Stromal cell of bone marrow (primary cell): Measurements from ENCODE around the gene VARS1.
"Not testable (repeated sequence)": the region's sequence is repeated elsewhere in the genome, so short reads cannot be mapped to it uniquely, and the experiment has no call there.

Experiments used
- DNase-seq: peaks from one replicate; pipeline ENCODE4 v3.0.0-alpha.2; 2012; ENCODE audit warnings: low read depth

The VARS1 gene

GRCh38 chr6:31795616-31796298 lies at the start of gene VARS1:
Gene VARS1, minus strand, starts transcription at chr6:31795752. Its CDS starts 535 bp downstream, at chr6:31795217.
- DNase-seq = peak; percentile 77

DNA sequence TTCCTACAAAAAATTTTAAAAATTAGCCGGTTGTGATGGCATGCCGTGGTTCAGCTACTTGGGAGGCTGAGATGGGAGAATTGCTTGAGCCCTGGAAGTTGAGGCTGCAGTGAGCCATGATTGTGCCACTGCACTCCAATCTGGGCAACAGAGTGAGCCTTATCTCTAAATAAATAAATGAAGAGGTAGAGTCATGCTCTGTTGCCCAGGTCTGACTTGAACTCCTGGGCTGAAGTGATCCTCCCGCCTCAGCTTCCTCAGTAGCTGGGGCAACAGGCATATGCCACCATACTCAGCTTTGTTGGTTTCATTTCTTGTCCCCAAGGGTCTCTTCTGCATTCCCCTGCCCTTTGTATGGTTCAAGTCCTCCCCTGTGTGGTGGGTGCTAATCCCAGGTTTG lies 49.0 kb upstream of the VARS1 start:
- no peak for DNase-seq

GRCh38 chr6:31842053-31842452 lies 46.5 kb upstream of the VARS1 start:
- DNase-seq = no peak

GRCh38 chr6:31839779-31840126 lies 44.2 kb upstream of the VARS1 start:
- DNase-seq = not testable (repeated sequence)

- DNase-seq = no peak
These were observed 43.4 kb upstream of the VARS1 start for GRCh38 chr6:31838968-31839367.

DNA sequence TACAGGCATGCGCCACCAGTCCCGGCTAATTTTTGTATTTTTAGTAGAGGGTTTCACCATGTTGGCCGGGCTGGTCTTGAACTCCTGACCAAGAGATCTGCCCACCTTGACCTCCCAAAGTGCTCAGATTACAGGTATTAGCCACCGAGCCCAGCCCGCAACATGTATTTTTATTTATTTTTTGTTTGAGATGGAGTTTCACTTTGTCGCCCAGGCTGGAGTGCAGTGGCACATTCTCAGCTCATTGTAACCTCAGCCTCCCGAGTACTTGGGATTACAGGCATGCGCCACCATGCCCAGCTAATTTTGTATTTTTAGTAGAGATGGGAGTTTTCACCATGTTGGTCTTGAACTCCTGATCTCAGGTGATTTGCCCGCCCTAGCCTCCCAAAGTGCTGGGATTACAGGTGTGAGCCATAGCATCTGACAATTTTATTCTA lies 42.6 kb upstream of the VARS1 start:
- DNase-seq = not testable (repeated sequence)

DNA sequence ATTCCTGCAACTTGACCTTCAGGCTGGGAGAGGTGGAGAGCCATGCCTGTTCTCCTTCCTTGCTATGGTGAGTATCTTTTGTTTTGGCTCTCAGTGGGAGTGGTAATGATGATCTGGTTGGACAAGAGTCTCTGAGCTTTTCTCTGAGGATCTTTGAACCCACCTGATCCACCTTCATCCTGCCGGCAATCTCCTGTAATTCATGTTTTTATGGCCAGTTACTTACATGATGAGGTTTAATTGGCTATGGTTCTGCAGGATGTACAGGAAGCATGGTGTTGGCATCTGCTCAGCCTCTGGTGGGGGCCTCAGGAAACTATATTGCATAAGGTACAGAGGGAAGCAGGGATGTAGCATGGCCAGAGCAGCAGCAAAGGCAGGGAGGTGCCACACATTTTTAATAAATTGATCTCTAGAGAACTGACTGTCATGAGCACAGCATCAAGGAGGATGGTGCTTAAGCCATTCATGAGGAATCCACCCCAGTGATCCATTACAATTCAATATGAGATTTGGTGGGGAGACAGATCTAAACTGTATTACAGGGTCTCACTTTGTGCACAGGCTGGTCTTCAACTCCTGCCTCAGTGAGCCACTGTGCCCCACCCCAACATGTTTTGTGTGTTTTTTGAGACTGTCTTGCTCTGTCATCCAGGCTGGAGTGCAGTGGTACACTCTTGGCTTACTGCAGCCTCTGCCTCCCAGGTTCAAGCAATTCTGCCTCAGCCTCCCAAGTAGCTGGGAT lies 42.0 kb upstream of the VARS1 start:
- no peak for DNase-seq

- peak; percentile 51 for DNase-seq
These were observed 41.2 kb upstream of the VARS1 start for GRCh38 chr6:31836474-31837368.

DNA sequence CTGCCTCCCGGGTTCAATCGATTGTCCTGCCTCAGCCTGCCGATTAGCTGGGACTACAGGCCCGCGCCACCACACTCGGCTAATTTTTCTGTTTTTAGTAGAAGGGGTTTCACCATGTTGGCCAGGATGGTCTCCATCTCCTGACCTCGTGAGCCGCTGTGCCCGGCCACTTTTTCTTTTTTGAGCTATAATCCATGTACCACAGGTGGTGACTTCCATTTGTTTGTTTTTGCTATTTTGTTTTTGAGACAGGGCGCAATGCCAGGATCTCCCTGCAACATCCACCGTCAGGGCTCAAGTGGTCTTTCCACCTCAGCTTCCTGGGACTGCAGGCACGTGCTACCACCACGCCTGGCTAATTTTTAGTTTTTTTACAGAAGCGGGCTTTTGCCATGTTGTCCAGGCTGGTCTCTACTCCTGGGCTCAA lies 40.5 kb upstream of the VARS1 start:
- no peak for DNase-seq

DNA sequence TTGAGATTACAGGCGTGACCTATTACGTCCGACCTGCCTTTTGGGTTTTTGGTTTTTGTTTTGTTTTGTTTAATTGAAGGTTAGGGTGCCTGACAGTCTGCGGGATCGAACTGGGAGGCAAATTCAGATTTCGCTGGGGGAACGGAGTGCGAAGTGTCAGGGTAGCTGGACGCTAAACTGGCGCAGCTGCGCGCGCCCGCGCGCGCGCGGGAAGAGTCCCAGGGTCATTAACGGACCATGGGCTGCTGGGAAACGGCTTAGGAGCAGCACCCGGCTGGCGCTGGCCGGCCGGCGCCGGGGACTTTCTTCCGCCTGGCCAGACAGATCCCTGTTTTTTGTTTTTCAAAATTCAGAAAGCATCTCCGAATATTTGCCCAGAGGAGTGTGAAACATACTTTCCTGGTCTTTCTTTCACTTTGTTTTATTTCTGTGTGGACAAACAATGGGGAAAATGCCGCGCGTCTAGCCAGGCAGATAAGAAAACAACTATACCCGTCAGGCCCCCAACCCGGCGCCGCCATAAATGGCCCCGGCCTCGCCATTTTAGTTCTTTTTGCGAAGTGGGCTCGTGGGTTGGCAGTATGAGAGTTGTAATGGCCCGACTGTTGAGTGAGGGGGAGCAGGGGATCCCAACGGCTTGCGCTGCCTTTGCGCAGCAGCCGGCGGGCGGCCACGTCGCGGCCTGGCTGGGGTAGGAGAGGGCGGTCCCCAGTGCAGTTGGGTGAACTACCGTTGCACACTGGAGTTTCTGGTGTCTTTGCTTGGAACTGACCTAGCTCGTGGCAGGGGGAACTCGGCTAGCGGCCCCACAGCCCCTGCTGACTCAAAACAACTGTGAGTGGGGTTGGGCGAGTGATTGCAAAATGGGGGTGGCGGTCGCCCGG lies 39.1 kb upstream of the VARS1 start:
- peak; percentile 80 for DNase-seq

DNA sequence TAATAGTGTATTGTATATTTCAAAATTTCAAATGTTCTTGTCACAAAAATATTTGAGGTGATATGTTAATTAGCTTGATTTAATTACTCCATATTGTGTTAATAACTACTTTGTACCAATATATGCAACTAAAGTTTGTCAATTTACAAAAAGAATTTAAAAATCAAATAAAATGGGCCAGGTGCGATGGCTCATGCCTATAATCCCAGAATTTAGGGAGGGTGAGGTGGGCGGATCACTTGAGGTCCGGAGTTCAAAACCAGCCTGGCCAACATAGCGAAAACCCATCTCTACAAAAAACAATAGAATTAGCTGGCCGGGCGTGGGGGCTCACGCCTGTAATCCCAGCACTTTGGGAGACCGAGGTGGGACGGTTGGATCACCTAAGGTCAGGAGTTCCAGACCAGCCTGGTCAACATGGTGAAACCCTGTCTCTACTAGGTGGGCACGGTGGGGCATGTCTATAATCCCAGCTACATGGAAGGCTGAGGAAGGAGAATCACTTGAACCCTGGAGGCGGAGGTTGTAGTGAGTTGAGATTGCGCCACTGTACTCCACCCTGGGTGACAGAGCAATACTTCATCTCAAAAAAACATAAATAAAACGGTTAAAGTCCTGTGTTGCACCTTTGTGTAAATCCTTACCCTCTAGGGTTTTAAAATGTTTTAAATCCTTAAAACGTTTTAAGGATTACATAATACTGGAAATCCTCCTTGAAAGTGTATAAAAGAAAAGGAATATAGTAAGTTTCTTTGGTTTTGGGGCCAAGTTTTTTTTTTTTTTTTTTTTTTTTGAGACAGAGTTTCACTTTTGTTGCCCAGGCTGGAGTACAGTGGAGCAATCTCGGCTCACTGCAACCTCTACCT lies 36.0 kb upstream of the VARS1 start:
- DNase-seq = no peak

- DNase-seq = no peak
These were observed 35.4 kb upstream of the VARS1 start for GRCh38 chr6:31830886-31831335.

DNA sequence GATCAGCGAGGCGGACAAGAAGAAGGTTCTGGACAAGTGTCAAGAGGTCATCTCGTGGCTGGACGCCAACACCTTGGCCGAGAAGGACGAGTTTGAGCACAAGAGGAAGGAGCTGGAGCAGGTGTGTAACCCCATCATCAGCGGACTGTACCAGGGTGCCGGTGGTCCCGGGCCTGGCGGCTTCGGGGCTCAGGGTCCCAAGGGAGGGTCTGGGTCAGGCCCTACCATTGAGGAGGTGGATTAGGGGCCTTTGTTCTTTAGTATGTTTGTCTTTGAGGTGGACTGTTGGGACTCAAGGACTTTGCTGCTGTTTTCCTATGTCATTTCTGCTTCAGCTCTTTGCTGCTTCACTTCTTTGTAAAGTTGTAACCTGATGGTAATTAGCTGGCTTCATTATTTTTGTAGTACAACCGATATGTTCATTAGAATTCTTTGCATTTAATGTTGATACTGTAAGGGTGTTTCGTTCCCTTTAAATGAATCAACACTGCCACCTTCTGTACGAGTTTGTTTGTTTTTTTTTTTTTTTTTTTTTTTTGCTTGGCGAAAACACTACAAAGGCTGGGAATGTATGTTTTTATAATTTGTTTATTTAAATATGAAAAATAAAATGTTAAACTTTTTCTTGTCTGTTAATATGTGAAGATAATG lies 34.2 kb upstream of the VARS1 start:
- no peak for DNase-seq

DNA sequence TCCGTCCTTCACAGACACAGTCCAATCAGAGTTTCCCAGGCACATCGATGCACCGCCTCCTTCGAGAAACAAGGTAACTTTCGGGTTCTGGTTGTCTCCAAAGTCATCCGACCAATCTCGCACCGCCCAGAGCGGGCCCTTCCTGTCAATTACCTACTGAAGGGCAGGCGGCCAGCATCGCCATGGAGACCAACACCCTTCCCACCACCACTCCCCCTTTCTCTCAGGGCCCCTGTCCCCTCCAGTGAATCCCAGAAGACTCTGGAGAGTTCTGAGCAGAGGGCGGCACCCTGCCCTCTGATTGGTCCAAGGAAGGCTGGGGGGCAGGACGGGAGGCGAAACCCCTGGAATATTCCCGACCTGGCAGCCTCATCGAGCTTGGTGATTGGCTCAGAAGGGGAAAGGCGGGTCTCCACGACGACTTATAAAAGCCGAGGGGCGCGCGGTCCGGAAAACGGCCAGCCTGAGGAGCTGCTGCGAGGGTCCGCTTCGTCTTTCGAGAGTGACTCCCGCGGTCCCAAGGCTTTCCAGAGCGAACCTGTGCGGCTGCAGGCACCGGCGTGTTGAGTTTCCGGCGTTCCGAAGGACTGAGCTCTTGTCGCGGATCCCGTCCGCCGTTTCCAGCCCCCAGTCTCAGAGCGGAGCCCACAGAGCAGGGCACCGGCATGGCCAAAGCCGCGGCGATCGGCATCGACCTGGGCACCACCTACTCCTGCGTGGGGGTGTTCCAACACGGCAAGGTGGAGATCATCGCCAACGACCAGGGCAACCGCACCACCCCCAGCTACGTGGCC lies 31.9 kb upstream of the VARS1 start, which contains the start of gene HSPA1B:
Gene HSPA1B (plus strand): TSS at position 453 of the 794 bp plus-strand sequence. CDS start 213 bp downstream, at position 666.
- DNase-seq = peak; percentile 99

DNA sequence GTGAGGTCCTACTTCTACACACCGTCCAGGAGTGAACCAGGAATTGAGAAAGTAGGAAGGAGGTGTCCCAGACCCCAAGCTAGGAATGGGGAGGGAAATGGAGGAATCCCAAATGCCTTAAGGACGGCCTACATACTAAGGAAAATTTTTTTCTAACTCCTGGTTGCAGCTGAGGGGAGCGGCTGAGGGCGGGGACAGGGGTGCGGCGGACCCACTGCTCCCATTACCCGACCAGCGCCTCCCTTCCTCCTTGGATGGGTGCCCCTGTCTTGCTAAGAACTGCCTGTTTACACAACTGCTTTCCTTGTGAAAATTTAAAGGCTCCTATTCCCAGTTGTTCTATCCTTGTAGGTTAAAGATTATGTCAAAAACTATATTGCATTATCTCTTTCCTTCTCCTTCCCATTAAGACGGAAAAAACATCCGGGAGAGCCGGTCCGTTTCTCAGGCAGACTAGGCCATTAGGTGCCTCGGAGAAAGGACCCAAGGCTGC lies 31.3 kb upstream of the VARS1 start:
- peak; percentile 85 for DNase-seq

DNA sequence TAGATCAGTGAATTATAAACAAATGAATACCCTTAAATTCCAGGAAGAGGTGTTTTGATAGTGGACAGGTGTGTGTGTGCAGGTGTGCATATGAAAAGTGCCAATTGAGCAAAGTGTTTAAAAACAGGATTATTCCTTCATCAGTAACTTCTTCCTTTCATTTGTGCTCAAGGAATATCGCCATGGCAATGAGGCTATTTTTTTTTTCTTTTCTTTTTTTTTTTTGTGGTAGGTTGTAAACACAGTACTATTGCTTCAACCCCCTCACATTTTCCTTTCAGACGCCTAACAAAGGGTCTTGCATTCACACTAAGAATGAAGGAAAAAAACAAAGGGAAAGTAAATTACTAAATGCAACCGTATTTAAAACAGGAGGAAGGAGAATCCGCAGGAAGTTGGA lies 30.0 kb upstream of the VARS1 start:
- no peak for DNase-seq

GRCh38 chr6:31823592-31824196 lies 28.1 kb upstream of the VARS1 start:
- DNase-seq = not testable (repeated sequence)
